Measurements from ENCODE around the gene COL6A3.

Gene COL6A3

GRCh38 chr2:237438080-237438940 is 24.3 kb upstream of the COL6A3 start:
- no peak for DNase-seq

GRCh38 chr2:237437566-237437965 is 23.6 kb upstream of the COL6A3 start:
- DNase-seq, result no peak

- no peak for DNase-seq
Observed at GRCh38 chr2:237435844-237436587, 22.1 kb upstream of the COL6A3 start.

- no peak for DNase-seq
Observed at GRCh38 chr2:237434866-237435311, 20.9 kb upstream of the COL6A3 start.

- DNase-seq, result no peak
Observed at GRCh38 chr2:237433920-237434676, 20.1 kb upstream of the COL6A3 start.

- DNase-seq, result no peak
Observed at GRCh38 chr2:237432484-237433092, 18.6 kb upstream of the COL6A3 start.

GRCh38 chr2:237431837-237432236 is 17.9 kb upstream of the COL6A3 start:
- no peak for DNase-seq

- DNase-seq, result no peak
Observed at GRCh38 chr2:237431372-237431771, 17.4 kb upstream of the COL6A3 start.

- DNase-seq, result no peak
Observed at GRCh38 chr2:237430861-237431260, 16.9 kb upstream of the COL6A3 start.

- no peak for DNase-seq
Observed at GRCh38 chr2:237429753-237430152, 15.8 kb upstream of the COL6A3 start.

- DNase-seq, result no peak
Observed at GRCh38 chr2:237427769-237428506, 14.0 kb upstream of the COL6A3 start.

GRCh38 chr2:237426517-237426916 is 12.6 kb upstream of the COL6A3 start:
- no peak for DNase-seq

- DNase-seq, result no peak
Observed at GRCh38 chr2:237425320-237425719, 11.4 kb upstream of the COL6A3 start.

- no peak for DNase-seq
Observed at GRCh38 chr2:237424544-237424943, 10.6 kb upstream of the COL6A3 start.

GRCh38 chr2:237423891-237424290 is 9.9 kb upstream of the COL6A3 start:
- DNase-seq, result no peak

- DNase-seq, result no peak
Observed at GRCh38 chr2:237422309-237422708, 8.3 kb upstream of the COL6A3 start.

GRCh38 chr2:237421542-237422116 is 7.7 kb upstream of the COL6A3 start:
- no peak for DNase-seq

- DNase-seq, result no peak
Observed at GRCh38 chr2:237418300-237418699, 4.3 kb upstream of the COL6A3 start.

- no peak for DNase-seq
Observed at GRCh38 chr2:237412988-237413776, 782 bp downstream of the COL6A3 start.

- DNase-seq, result no peak
Observed at GRCh38 chr2:237412646-237412987, 1.3 kb downstream of the COL6A3 start.
